ENCODE results near the gene PDX1.

Gene PDX1

DNA sequence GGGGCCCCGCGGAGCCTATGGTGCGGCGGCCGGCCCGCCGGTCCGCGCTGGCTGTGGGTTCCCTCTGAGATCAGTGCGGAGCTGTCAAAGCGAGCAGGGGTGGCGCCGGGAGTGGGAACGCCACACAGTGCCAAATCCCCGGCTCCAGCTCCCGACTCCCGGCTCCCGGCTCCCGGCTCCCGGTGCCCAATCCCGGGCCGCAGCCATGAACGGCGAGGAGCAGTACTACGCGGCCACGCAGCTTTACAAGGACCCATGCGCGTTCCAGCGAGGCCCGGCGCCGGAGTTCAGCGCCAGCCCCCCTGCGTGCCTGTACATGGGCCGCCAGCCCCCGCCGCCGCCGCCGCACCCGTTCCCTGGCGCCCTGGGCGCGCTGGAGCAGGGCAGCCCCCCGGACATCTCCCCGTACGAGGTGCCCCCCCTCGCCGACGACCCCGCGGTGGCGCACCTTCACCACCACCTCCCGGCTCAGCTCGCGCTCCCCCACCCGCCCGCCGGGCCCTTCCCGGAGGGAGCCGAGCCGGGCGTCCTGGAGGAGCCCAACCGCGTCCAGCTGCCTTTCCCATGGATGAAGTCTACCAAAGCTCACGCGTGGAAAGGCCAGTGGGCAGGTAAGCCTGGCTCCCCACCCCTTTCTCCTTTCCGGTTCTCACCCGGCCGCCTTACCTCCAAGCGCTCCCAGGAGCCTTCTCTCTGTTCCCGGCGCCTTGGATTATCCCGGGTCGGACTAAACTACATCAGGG, at the start of gene PDX1:
TSS of gene PDX1 (plus strand) at position 67 of the 743 bp plus-strand sequence. CDS start at position 206, 139 bp downstream.
- DNase-seq, result peak; percentile 54

- DNase-seq, result no peak
Measured at GRCh38 chr13:27878274-27878673, 41.5 kb upstream of the PDX1 start.

GRCh38 chr13:27889471-27889870, 30.3 kb upstream of the PDX1 start:
- DNase-seq, result no peak

GRCh38 chr13:27896726-27897125, 23.1 kb upstream of the PDX1 start:
- DNase-seq, result no peak

DNA sequence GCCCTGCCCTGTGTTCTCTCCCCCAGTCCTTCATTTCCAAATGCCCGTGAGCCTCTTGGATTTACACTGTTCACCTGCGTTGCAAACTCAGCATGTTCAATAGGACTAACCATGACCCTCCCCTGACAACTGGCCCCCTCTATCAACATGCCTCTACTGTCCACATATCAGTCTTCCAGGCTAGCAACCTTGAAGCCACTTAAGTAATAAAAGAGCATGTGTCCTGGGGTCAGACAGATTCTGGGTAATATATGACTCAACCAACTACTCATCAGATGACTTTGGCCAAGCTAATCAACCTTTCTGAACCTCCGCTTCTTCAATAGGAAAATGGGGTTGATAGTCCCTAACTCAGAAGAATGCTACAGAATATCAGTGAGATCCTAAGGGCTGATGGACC, 15.1 kb upstream of the PDX1 start:
- DNase-seq, result no peak

DNA sequence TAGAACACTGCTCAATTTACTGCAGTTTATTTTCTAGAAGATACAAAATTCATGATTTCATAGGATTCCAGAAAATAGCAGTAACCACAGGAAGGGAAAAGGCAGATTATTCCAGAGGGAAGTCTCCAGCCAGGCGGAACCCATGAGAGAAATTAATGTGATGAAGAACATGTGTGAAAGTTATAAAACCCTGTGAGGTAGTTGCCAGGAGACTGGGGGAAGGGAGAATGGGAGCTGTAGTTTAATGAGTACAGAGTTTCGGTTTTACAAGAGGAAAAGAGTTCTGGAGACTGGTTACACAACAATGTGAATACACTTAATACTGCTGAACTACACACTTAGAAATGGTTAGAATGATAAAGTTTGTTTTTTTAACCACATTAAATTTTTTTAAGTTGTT, 14.2 kb upstream of the PDX1 start:
- no peak for DNase-seq

- DNase-seq, result no peak
Measured at GRCh38 chr13:27907121-27907787, 12.5 kb upstream of the PDX1 start.

- DNase-seq, result no peak
Measured at GRCh38 chr13:27909378-27909777, 10.4 kb upstream of the PDX1 start.

DNA sequence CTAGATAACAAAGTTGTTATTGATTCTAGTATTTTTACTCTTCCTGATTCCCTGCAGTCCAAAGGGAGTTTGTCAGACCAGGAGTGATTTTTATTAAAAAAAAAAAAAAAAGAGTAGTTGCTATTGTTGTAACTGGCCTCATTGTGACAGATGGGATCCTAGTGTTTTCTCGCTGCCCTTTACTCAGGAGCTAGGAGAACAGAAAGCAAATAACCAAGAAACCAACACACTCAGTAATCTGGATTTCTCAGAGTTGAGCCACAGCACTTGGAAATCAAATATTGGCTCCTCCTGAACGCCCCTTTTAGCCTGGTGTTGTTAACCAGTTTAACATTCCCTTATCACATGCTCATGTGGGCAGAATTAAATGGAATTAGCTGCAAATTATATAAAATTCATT, 8.3 kb upstream of the PDX1 start:
- no peak for DNase-seq

GRCh38 chr13:27913160-27913559, 6.6 kb upstream of the PDX1 start:
- DNase-seq, result no peak

- no peak for DNase-seq
Measured at GRCh38 chr13:27915301-27916207, 4.2 kb upstream of the PDX1 start.

- DNase-seq, result no peak
Measured at GRCh38 chr13:27917121-27917947, 2.5 kb upstream of the PDX1 start.

GRCh38 chr13:27918041-27918917, 1.5 kb upstream of the PDX1 start:
- no peak for DNase-seq

GRCh38 chr13:27918918-27919658, 712 bp upstream of the PDX1 start:
- no peak for DNase-seq

- DNase-seq, result no peak
Measured at GRCh38 chr13:27919659-27919933, 204 bp upstream of the PDX1 start.

DNA sequence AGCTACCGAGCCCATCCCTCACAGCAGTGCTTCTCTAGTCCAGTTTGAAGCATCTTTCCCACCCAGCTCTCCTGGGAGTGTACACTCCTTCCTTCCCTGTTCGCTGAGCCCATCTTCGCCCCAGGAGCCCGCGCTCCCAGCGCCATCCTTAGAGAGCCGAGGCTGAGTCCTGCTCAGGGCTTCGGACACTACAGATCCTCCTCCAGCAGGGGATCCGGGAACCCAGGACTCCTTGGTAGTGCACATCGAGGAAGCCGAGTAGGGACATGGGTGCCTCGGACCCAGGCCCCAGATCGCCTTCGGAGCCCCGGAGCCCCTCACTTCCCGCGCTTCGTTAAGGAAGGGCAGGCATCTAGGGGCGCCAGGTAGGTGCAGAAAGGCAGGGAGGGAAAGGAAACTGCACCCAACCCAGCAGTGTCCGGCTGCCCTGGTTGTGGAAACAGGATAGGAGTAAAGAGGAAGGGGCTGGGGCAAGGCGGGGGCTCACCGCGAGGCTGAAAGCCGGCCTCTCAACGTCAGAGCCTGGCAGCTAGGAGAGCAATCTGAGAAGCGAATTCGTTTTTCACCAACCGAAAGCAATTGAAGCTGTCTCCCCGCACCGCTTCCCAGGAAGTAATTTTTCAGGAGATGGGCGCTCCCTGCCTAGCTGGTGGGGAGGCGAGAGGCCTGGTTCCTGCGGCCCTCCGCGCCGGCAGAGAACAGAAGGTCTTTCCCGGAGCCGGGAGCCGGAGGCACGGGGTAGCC, 1.0 kb downstream of the PDX1 start:
- DNase-seq, result no peak

GRCh38 chr13:27921421-27921960, 1.7 kb downstream of the PDX1 start:
- no peak for DNase-seq

DNA sequence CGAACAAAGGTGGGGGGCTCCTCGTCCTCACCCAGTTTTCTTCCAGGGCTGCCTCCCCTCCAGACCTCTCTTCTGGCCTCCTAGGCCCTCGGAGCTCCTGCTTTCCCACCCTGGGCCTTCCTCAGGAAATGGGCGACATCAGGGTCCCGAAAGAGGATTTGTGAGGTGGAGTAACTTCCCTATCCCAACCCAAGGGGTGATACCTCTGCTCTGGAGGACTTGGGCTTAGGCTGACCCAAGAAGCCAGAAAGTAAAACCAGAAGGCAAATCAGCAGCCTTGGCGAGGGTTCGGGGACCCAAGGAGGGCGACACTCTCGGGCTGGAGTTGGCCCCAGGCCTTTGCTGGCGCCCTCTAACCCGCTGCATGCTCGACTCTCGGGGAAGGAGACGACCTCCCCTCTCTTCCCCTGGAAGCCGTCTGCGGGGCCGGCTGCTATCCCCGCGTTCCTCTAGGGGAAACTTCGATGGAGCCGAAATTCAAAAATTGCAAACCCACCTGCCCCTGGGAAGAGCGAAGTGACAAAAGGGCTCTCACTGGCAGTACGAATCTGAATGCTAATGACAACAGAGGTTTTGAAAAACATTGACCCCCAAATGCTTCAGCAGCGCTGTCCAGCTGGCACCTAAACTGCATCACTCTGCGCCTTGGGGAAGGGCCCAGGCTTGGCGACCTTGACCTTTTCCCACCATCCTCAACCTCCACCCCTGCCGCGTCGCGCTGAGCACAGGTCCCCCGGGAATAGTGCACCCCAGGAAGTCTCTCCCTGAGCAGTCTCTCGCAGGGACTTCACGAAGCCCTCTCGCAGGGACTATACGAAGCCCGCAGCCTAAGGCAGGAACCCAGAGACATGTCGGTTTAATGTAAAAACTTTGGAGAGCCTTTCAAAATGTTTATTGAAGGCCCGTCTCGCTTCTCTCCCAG, 2.4 kb downstream of the PDX1 start:
- DNase-seq, result no peak

Data from NCI-H1694 treated with DMSO at 0.1 percent for 48 hours (cell line).